HG03108 (cell line): ENCODE results near the gene CDC42BPA.
"Not testable (repeated sequence)": the region's sequence is repeated elsewhere in the genome, so short reads cannot be mapped to it uniquely, and the experiment has no call there.

Experiments used
- ATAC-seq: cut with Tn5 transposase; IDR thresholded peaks from one replicate; pipeline ENCODE4 v1.9.1; 2021; ENCODE audit warnings: moderate library complexity; ENCODE audit not compliant: unreplicated experiment

CDC42BPA gene

GRCh38 chr1:226967665-226968064 lies 350.6 kb downstream of the CDC42BPA start:
- no peak for ATAC-seq

- no peak for ATAC-seq
Observed at GRCh38 chr1:226966683-226967082, 351.6 kb downstream of the CDC42BPA start.

DNA sequence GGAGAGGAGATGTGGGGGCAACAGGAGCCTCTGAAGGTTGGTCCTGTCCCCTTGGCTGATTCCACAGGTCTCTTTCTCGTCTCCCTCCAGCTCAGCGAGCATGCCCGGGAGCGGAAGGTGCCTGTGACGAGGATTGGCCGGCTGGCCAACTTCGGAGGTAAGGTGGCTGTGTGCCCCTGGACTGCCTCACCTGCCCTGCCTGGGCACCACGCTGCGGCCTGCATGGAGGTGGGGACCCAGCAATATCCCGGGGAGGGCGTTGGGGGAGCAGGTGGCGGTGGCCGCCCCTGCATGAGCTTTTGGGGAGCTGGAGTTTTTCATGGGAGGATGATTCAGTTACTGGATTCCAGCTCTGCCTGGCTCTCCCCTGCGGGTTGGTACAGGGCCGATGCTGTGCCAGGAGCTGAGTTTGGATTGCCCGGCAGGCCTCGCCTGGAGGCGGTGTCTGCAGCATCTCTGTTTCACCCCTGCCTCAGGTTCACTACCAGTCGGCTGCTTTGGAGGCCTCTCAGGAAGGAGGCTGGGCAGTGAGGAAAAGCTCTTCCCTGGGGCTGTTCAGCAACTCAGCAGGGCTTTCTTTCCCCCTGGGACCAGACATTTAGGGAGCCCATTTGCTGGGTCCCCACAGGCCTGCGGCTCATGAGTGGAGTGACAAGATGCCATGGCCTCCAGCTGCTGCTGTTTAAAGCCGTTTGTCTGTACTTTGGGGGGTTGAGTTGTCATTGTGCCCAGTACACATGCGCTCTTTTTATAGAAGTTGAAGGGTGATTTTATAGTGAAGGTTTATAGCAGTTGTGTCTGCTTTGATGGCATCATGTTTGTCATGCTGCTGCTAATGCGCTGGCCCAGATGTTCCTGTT lies 352.5 kb downstream of the CDC42BPA start:
- ATAC-seq = no peak

DNA sequence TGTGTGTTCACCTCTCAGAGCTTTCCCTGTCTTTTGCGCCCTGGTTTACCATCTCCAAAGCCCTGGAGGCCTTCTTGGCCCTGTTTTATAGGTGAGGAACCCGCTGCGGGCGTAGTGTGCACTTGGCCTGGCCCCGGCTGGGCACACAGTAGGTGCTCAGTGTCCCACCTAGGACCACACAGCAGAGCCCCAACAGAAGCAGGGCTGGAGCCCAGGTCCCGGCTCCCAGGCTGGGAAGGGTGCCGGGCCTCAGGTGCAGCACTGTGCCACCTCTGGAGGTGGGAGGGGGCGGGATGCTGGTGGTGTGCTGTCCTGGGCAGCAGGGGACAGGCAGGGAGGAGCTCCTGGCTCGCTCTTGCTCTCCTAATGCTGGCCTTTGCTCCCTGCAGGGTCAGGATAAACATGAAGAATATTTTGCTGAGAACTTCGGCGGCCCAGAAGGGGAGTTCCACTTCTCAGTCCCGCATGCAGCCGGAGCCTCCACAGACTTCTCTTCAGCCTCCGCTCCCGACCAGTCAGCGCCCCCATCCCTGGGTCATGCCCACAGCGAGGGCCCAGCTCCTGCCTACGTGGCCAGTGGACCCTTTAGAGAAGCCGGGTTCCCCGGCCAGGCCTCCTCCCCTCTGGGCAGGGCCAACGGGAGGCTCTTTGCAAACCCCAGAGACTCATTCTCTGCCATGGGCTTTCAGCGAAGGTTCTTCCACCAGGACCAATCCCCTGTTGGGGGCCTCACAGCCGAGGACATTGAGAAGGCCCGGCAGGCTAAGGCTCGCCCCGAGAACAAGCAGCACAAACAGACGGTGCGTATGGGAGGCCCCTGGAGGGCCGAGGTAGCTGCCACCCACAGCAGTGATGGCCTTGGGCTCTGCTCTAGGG lies 353.4 kb downstream of the CDC42BPA start:
- ATAC-seq = no peak

DNA sequence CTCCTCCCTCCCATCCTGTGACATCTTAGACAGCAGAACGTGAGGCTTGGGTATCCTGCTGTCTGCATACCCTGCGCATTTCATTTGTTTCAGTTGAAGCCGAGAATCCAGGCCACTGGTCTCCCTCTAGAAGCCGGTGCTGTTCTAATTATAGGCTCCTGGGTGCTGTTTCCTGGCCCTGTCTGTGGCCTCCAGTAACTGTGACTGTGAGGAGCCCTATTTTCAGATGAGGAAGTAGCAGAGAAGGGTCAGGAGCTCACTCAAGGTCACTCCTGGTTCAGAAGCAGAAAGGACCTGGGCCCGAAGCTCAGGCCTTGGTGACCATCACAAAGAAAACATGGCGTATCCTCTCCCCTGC lies 354.2 kb downstream of the CDC42BPA start:
- no peak for ATAC-seq

GRCh38 chr1:226962421-226963391 lies 355.6 kb downstream of the CDC42BPA start:
- ATAC-seq = no peak

GRCh38 chr1:226960944-226961765 lies 357.1 kb downstream of the CDC42BPA start:
- ATAC-seq = no peak

- no peak for ATAC-seq
Observed at GRCh38 chr1:226960256-226960655, 358.0 kb downstream of the CDC42BPA start.

DNA sequence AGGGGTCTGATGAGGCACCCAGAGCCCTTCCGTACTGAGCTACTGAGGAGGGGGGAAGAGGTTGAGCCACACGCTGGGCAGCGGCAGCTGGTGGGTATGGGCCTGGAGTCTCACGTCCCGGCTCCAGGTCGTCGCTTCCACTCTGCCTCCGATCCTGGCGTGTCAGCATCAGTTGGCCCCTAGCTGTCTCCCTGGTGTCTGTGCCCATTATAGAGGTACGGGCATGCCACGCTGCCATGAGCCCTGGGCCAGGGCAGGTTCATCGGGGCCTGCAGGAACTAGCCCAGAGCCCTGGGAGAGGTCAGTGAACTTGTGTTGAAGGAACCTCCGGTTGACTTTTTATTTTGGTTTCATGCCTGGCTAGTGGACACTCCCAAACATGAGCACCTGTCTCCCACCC lies 360.0 kb downstream of the CDC42BPA start:
- no peak for ATAC-seq

DNA sequence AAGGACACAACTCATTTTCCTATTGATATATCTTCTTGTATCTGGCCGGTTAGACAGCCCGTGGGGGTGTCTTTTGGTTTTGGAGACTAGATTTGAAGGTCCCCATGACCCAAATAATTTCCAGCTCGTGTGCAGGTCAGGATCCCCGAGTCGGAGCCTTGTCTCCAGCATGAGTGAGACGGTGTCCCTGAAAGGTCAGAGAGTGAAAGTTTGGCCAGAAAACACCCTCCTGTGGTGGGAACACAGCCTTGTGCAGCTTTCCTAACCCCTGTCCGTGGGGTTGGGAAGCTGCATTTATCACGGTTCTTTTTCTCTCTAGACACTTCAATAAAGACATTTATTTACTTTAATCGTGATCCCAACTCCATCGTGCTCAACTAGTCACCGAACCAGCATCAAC lies 360.6 kb downstream of the CDC42BPA start:
- no peak for ATAC-seq

DNA sequence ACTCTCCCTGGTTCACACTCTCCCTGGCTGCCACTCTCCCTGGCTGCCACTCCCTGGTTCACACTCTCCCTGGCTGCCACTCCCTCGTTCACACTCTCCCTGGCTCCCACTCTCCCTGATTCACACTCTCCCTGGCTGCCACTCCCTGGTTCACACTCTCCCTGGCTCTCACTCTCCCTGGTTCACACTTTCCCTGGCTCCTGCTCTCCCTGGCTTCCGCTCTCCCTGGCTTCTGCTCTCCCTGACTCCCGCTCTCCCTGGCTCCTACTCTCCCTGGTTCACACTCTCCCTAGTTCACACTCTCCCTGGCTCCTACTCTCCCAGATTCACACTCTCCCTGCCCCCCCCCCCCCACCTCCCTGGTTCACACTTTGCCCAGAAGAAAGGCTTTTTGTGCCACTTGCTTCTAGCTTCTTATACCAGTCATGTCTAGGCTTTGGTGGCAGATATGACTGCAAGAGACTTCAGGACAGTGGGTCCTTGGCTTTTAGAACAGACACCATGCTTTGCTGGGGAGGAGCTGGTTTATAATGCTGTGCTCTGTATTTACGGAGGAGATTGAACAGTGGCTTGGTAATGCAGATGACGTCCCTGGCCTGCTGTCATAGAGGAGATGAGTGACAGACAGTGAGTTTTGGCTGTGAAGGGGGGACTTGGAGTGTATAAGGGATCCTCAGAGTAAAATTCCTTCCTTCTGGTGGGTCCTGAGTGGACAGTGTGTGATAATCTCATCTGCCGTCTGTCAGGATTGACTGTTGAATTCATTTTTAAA lies 361.2 kb downstream of the CDC42BPA start:
- no peak for ATAC-seq

DNA sequence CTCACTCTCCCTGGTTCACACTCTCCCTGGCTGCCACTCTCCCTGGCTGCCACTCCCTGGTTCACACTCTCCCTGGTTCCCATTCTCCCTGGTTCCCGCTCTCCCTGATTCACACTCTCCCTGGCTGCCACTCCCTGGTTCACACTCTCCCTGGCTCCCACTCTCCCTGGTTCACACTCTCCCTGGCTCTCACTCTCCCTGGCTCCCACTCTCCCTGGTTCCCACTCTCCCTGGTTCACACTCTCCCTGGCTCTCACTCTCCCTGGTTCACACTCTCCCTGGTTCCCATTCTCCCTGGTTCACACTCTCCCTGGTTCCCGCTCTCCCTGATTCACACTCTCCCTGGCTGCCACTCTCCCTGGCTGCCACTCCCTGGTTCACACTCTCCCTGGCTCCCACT lies 362.4 kb downstream of the CDC42BPA start:
- ATAC-seq = not testable (repeated sequence)

- ATAC-seq = no peak
Observed at GRCh38 chr1:226954777-226955176, 363.5 kb downstream of the CDC42BPA start.

DNA sequence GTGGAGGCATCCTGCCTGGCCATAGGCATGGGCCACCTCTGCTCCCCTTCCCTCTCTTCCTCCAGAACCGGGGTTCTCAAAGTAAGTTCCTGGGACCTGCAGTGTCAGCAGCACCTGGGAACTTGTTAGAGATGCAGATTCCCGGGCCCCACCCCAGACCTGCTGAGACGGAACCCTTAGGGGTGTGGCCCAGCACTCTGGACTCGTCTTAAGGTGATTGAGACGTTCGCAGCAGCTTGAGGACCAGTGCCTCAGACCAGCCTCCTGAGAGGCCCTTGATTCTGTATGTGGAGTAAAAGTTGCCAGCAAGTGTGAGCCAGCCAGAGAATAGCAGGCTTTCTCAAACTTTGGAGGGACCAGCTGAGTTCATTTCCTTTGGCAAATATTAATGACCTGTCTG lies 364.0 kb downstream of the CDC42BPA start:
- ATAC-seq = no peak

DNA sequence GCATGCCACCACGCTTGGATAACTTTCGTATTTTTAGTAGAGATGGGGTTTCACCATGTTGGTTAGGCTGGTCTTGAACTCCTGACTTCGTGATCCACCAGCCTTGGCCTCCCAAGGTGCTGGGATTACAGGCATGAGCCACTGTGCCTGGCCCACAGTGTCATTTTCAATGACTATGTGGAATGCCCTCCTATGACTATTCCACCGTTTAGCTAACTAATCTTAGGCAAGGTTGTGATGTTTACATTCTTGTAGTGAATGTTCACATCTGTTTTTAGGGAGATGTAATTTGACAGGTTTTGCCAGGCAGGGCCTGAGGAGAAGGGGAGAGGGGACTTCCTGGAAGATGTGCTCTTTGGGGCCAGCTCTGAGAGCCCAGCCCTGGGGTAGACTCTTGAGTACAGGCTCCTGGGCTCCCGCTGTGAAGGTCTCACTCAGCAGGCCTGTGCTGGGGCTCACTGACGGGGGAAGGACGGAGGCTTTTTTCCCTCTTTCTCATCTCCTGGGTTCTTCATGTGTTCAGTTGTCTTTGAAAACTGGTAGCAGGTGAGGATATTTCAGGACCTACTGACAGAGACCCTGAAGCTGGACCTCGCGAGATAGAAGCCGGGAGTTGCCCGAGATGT lies 365.0 kb downstream of the CDC42BPA start:
- ATAC-seq = no peak

- no peak for ATAC-seq
Observed at GRCh38 chr1:226952118-226952441, 366.2 kb downstream of the CDC42BPA start.

GRCh38 chr1:226951286-226952117 lies 366.8 kb downstream of the CDC42BPA start:
- no peak for ATAC-seq

GRCh38 chr1:226950871-226951270 lies 367.4 kb downstream of the CDC42BPA start:
- no peak for ATAC-seq
